ENCODE data around the gene TRAPPC6A.

Gene TRAPPC6A

GRCh38 chr19:45186509-45187334 lies 8.7 kb upstream of the TRAPPC6A start:
- DNase-seq (ENCODE audit: low spot score): no peak

- DNase-seq (ENCODE audit: low spot score): no peak
Measured at GRCh38 chr19:45184115-45184514, 6.1 kb upstream of the TRAPPC6A start.

GRCh38 chr19:45182758-45183157 lies 4.7 kb upstream of the TRAPPC6A start:
- DNase-seq (ENCODE audit: low spot score): no peak

GRCh38 chr19:45180936-45181335 lies 2.9 kb upstream of the TRAPPC6A start:
- no peak for DNase-seq (ENCODE audit: low spot score)

- no peak for DNase-seq (ENCODE audit: low spot score)
Measured at GRCh38 chr19:45179892-45180370, 1.9 kb upstream of the TRAPPC6A start.

- DNase-seq (ENCODE audit: low spot score): no peak
Measured at GRCh38 chr19:45179072-45179891, 1.2 kb upstream of the TRAPPC6A start.

- peak; percentile 98 for DNase-seq (ENCODE audit: low spot score)
Measured at GRCh38 chr19:45178262-45179071, 430 bp upstream of the TRAPPC6A start, which contains the start of gene BLOC1S3. TSS of gene BLOC1S3 (plus strand) at chr19:45178784. CDS start at chr19:45179297, 513 bp downstream.

GRCh38 chr19:45175515-45176345 lies 2.3 kb downstream of the TRAPPC6A start:
- no peak for DNase-seq (ENCODE audit: low spot score)

- DNase-seq (ENCODE audit: low spot score): no peak
Measured at GRCh38 chr19:45173816-45174215, 4.2 kb downstream of the TRAPPC6A start.

- DNase-seq (ENCODE audit: low spot score): no peak
Measured at GRCh38 chr19:45172611-45173208, 5.3 kb downstream of the TRAPPC6A start.

GRCh38 chr19:45172173-45172572 lies 5.9 kb downstream of the TRAPPC6A start:
- DNase-seq (ENCODE audit: low spot score): no peak

- DNase-seq (ENCODE audit: low spot score): no peak
Measured at GRCh38 chr19:45171211-45171623, 6.8 kb downstream of the TRAPPC6A start.

GRCh38 chr19:45170146-45171106 lies 7.6 kb downstream of the TRAPPC6A start:
- DNase-seq (ENCODE audit: low spot score): no peak

- no peak for DNase-seq (ENCODE audit: low spot score)
Measured at GRCh38 chr19:45169602-45170001, 8.4 kb downstream of the TRAPPC6A start.

GRCh38 chr19:45168767-45169351 lies 9.2 kb downstream of the TRAPPC6A start:
- DNase-seq (ENCODE audit: low spot score): no peak

GRCh38 chr19:45166723-45167252 lies 11.2 kb downstream of the TRAPPC6A start:
- no peak for DNase-seq (ENCODE audit: low spot score)

- no peak for DNase-seq (ENCODE audit: low spot score)
Measured at GRCh38 chr19:45164577-45165335, 13.3 kb downstream of the TRAPPC6A start.

All from HuH-7 (cell line).